AG09319 (cell line): Measurements from ENCODE around the gene AHNAK2.
A peak's percentile ranks its signal among the peaks of the same experiment; 100 is the strongest.

Experiments
- DNase-seq: peaks from one replicate; pipeline ENCODE4 v3.0.0-alpha.2; 2010; ENCODE audit warnings: low read depth; ENCODE audit errors: extremely low read depth
- TF ChIP-seq, protein P1 (sequence below): IDR thresholded peaks from 2 replicates; pipeline ENCODE4 v1.5.1; 2011; ENCODE audit warnings: low read depth, mild to moderate bottlenecking, inconsistent platforms, low read length, moderate library complexity

The AHNAK2 gene

DNA sequence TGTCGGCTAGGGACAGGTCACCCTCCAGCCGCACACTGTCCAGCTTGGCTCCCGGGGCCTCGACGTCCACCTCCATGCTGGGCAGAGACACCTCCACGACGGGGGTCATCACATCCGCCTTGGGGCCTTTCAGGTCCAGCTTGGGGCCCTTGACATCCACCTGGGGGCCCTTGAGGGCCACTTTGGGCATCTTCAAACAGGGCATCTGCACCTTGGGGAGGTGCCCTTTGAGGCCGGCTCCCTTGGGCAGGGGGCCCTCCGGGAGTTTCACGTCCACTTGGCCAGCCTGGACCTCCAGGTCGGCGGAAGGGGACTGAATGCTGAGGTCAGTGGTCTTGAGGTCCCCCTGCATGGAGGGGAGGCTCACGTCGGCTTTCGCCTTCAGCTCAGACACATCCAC lies 35.6 kb downstream of the AHNAK2 start:
- DNase-seq = no peak
- TF ChIP-seq, protein P1, sequence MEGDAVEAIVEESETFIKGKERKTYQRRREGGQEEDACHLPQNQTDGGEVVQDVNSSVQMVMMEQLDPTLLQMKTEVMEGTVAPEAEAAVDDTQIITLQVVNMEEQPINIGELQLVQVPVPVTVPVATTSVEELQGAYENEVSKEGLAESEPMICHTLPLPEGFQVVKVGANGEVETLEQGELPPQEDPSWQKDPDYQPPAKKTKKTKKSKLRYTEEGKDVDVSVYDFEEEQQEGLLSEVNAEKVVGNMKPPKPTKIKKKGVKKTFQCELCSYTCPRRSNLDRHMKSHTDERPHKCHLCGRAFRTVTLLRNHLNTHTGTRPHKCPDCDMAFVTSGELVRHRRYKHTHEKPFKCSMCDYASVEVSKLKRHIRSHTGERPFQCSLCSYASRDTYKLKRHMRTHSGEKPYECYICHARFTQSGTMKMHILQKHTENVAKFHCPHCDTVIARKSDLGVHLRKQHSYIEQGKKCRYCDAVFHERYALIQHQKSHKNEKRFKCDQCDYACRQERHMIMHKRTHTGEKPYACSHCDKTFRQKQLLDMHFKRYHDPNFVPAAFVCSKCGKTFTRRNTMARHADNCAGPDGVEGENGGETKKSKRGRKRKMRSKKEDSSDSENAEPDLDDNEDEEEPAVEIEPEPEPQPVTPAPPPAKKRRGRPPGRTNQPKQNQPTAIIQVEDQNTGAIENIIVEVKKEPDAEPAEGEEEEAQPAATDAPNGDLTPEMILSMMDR = no peak

DNA sequence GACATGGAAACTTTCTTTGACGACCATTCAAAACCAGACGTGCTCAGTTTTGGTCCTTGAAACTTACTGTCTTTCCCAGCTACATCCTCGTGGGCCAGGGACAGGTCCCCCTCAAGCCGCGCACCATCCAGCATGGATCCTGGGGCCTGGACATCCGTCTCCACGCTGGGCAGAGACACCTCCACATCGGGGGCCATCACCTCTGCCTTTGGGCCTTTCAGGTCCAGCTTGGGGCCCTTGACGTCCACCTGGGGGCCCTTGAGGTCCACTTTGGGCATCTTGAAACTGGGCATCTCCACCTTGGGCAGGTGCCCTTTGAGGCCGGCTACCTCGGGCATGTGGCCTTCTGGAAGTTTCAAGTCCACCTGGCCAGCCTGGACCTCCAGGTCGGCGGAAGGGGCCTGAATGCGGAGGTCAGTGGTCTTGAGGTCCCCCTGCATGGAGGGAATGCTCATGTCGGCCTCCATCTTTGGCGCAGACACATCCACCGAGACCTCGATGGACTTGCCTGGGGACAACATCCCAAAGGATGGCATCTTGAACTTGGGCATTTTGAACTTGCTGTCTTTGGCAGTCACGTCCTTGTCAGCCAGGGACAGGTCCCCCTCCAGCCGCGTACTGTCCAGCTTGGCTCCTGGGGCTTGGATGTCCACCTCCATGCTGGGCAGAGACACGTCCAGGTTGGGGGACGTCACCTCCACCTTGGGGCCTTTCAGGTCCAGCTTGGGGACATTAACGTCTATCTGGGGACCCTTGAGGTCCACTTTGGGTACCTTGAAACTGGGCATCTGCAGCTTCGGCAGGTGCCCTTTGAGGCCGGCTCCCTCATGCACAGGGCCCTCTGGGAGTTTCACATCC lies 36.4 kb downstream of the AHNAK2 start:
- DNase-seq = no peak
- TF ChIP-seq, protein P1 = no peak

DNA sequence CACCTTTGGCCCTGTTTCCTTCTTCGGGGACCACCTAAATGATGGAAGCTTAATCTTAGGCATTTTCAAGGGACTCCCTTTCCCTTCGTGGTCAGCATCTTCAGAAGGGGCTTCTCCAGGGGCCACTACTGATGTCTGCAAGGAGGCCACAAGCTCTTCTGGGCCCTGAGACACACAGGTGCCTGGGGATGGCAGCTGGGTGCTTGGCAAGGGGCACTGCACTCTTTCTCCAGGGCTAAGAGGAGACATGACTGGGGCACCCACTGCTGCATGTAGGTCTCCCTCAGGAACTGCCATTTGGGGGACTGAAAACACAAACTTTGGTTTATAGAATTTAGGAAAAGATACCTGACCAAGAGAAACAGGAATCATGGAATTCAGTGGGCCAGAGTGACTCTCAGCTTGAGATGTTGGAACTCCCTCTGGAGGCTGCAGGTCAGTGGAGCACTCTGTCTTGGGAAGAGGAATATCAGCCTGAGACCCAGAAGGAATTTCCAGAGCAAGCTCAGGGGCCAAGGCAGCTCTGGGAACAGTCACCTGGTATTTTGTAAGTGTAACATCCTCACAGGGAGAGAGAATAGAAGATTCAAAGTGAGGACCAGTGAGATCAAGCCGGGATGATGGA lies 37.5 kb downstream of the AHNAK2 start:
- TF ChIP-seq, protein P1 = peak; percentile 1; the same call in 1 of the 2 replicates
- no peak for DNase-seq

DNA sequence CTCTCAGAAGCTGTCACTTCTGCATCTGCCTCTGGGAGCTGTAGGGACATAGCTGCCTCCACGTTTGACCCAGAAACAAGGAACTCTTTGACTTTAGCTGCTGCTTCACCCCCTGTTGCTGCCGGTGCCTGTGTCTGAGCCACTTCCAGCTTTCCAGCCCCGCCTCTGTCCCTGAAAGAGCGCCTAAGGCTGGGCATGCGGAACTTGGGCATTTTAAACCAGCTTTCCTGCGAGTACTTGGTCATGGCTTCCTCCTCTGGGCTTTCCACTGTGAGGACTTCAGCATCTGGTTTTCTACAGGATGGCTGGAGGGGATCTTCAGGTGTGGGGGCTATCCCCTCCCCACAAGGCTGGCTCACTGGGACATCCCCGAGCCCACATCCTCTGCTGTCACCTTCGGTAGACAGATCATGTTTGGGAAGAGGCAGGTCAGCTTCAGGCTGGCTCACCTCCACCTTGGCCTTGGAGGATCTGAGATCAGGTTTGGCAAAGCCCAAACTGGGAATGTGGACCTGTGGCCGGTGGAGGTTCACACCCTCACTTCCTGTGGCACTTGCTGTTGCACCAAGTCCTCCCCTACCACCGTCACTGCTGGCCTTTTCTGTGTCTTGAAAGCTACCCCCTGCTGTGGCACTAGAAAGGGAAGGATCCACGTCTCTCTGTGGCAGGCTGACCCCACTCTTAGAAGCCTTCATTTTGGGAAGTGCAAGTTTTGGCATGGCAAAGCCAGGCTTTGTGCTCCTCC lies 38.3 kb downstream of the AHNAK2 start:
- no peak for DNase-seq

DNA sequence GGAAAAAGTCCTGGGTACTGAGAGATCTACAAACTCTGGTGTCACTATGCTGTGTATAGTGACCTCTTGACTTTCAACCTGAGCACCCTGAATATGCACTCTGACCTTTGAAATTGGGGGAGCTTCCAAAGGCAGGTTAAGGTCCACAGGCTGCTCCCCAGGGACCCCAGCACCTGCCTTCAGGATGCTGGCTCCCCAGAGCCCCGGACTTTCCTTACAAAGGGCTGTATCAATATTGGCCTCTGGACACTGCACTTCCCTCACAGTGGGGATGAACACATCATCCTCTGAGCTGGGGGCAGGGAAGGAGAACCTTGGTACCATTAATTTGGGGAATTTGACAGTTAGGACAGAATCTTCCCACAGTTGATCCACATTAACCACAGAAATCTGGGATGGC lies 39.2 kb downstream of the AHNAK2 start:
- DNase-seq = no peak
- TF ChIP-seq, protein P1 = no peak

More for the DNA sequence above, 38.3 kb downstream of the AHNAK2 start:
- TF ChIP-seq, protein P1 = no peak

DNA sequence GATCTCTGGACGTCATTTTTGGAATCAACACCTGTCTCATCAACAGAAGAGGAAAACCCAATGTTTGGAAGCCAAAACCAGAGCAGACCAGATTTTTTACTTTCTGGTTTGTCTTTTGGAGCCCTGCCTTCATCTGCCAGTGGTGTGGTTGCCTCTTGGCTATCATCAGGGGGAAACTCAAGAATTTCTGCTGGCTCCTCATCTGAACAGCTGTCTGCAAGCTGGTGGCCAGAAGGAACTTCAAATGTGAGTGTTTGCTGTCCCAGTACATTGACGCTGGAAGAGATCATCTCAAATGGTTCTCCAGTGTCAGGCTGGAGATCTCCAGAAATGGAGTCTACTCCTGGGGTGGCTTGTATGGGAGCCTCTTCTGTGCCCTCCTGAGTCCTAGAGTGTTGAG lies 39.7 kb downstream of the AHNAK2 start:
- DNase-seq = no peak
- TF ChIP-seq, protein P1 = no peak
